Suprapubic skin (tissue), 3 donors: ENCODE data around the gene PPP6R2.

Source experiments
- CTCF ChIP-seq, 2 donors: fragments of 200-600 bp in 1 of 2; fragments of 450-650 bp in 1 of 2; sonication (generic) in 1 of 2; IDR thresholded peaks; one replicate each; pipeline ENCODE4 v1.5.1; 2016 to 2019; ENCODE audit warnings: antibody characterized with exemption in 2 of 2, mild to moderate bottlenecking in 1 of 2, moderate library complexity in 1 of 2
- POLR2AphosphoS5 ChIP-seq, 3 donors: sonication (generic); formaldehyde crosslinking; IDR thresholded peaks; one replicate each; pipeline ENCODE4 v1.6.1; 2017; ENCODE audit warnings: antibody characterized with exemption in 3 of 3

- TF ChIP-seq CTCF (IDR thresholded peaks at IDR 0.05) (no peak), POLR2AphosphoS5 (IDR thresholded peaks at IDR 0.05) (no peak)
These were observed 29.5 kb upstream of the PPP6R2 start for GRCh38 chr22:50313600-50313999.
